CD4-positive, alpha-beta T cell treated with Interleukin-4 for 4 hours (primary cell): ENCODE data around the gene SLC12A7.
"Not testable (repeated sequence)": the region's sequence is repeated elsewhere in the genome, so short reads cannot be mapped to it uniquely, and the experiment has no call there.

Experiments
- DNase-seq: peaks from one replicate; pipeline ENCODE4 v3.0.0-alpha.2; 2020

Gene SLC12A7

GRCh38 chr5:1003296-1003937 lies 108.4 kb downstream of the SLC12A7 start:
- peak; percentile 8 for DNase-seq

DNA sequence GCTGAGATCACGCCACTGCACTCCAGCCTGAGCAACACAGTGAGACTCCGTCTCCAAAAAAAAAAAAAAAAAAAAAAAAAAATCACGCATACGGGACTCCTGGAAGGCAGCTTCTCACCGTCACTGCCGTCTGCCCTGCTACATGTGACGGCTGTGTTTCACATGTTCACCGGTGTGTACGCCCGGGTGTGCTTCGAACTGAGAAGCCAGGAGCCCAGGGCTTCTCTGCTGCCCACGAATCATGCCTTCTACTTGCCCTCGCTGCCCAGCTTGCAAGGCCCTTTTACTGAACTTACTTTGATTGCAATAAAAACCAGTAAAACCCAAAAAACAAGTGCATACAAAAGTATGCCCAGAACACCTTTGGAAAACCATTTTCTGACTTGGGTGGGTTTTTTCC lies 109.0 kb downstream of the SLC12A7 start:
- no peak for DNase-seq

GRCh38 chr5:1002271-1002546 lies 109.7 kb downstream of the SLC12A7 start:
- no peak for DNase-seq

DNA sequence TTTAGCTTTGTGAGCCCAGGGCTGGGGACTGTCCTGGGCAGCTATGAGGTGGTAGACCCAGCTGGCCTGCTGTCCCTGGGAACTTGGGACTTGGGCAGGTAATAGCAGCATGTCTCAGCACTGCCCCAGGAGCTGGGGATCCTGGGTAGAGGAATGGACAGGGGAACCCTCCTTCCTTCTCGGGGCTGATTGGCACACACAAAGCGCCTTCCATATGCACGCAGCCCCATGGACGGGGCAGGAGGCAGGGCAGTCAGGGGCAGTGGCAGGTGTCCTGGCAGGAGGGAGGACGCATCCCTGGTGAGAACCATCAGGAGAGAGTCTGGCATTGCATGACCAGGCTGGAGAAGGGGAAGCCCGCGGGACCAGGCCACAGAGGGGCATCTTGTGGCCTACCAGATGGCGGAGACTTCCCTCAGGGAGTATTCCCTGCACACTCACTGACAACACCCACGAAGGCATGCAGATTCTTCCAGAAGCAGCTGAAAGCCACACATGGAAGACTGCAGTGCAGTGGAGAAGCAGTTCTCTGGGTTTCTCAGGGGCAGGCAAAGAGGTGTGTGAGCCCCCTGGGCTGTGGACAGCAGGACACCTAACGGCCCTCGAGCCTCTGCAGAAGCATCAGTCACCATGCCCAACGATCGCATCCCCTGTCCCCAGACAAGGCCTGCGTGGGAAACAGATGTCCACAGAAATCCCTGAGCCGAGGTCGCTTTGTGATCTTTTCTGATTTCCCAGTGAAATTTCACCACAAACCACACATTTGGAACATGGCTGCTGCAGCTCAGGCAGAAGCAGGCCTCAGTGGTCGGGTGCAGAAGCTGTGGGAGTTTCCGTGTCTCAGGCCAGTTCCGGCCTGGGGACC lies 110.2 kb downstream of the SLC12A7 start:
- no peak for DNase-seq

GRCh38 chr5:1000831-1001230 lies 111.0 kb downstream of the SLC12A7 start:
- DNase-seq, result not testable (repeated sequence)
